Right cardiac atrium (tissue), 5 donors: ENCODE measurements around the gene WDR27. TPM values are rescaled to one million over a fixed set of nuclear protein-coding genes. Genes with fewer than 3 reads are reported as not detected.

Source experiments
- ATAC-seq, 2 donors: fragments of 200-7000 bp; cut with Tn5 transposase; one replicate each; pipeline versions ENCODE4 v1.8.0 to v1.9.1; 2020; ENCODE audit warnings: moderate library complexity in 2 of 2, mild to moderate bottlenecking in 1 of 2
- DNase-seq, 3 donors: peaks; one replicate each; pipeline ENCODE4 v3.0.0-alpha.2; 2020
- H3K27ac ChIP-seq: one replicate; pipeline ENCODE4 v1.5.1; 2013; ENCODE audit warnings: mild to moderate bottlenecking, low read length, control low read depth, moderate library complexity
- H3K27me3 ChIP-seq: one replicate; pipeline ENCODE4 v1.6.1; 2013; ENCODE audit not compliant: control insufficient read depth, insufficient read depth
- H3K4me1 ChIP-seq: one replicate; pipeline ENCODE4 v1.6.1; 2013; ENCODE audit warnings: low read length; ENCODE audit not compliant: control insufficient read depth, insufficient read depth
- H3K4me3 ChIP-seq: one replicate; pipeline ENCODE4 v1.5.1; 2013; ENCODE audit warnings: low read length, control low read depth
- H3K9me3 ChIP-seq: one replicate; pipeline ENCODE4 v1.6.1; 2013; ENCODE audit warnings: low read length; ENCODE audit not compliant: control insufficient read depth
- WGBS: extraction: QIAGEN DNeasy Blood & Tissue Kit; methylation state at CpG from one replicate; pipeline ENCODE4 v1.1.7; 2013; 5-methylcytosine and 5-hydroxymethylcytosine counted together
- intact Hi-C, 4 donors: fragments of 100-400 bp; cut with DNase I; formaldehyde crosslinking; loops; one replicate each; pipeline versions ENCODE4 v1.11.0 to v1.14.0; 2022 to 2023
- polyA plus RNA-seq: library from polyadenylated mRNA; stranded (reverse); fragments of 200-250 nt; gene quantifications from one replicate; pipeline ENCODE4 v1.2.3, GENCODE V29; 2013
- total RNA-seq, 4 donors: library from RNA; stranded (reverse); fragmentation: NEBNext Ultra II Directional; extraction: Animal tissue kit (Norgen Biotek cat#: 25700); gene quantifications; one replicate each; pipeline ENCODE4 v1.2.1, GENCODE V29; 2021
- donor health status: healthy with polysubstance abuse.
- donor health status: DM: no; HTN: yes; CAD: no.
- donor health status: DM: no; HTN: no; CAD: no.
- donor health status: DM: no; HTN: yes; CAD: no; lungs with severe emphysema.
- donor health status: DM: yes; HTN: yes; CAD: no.

Gene WDR27
- total and polyA plus RNA-seq, 5 donors = 6.3 to 13.6 (median 11.1) TPM

GRCh38 chr6:169510871-169511270 is 191.0 kb downstream of the WDR27 start:
- DNase-seq = no peak
- Histone ChIP-seq H3K27me3 (no peaks in the 10 kb centered on the region), H3K4me3 (no peak overlapping the region), H3K9me3 (no peaks in the 10 kb centered on the region), H3K4me1 (peaks cover 1% of the 10 kb centered on the region), H3K27ac (no peak overlapping the region)
- WGBS = 78% methylated on average over 1 of the region's 1 CpG
- intact Hi-C loops = no loop called here
- no peak for ATAC-seq

GRCh38 chr6:169508452-169508851 is 193.4 kb downstream of the WDR27 start:
- no peaks in the 10 kb centered on the region for H3K4me1 ChIP-seq
- WGBS = 92% methylated on average over 1 of the region's 1 CpG
- intact Hi-C loops = no loop called here
- no peak overlapping the region for H3K4me3 ChIP-seq
- ATAC-seq (no peak), DNase-seq (no peak)
- H3K9me3 ChIP-seq = no peaks in the 10 kb centered on the region
- no peaks in the 10 kb centered on the region for H3K27me3 ChIP-seq
- H3K27ac ChIP-seq = no peak overlapping the region

- Histone ChIP-seq H3K9me3 (no peaks in the 10 kb centered on the region), H3K27ac (no peak overlapping the region), H3K4me1 (no peaks in the 10 kb centered on the region), H3K4me3 (no peak overlapping the region), H3K27me3 (no peaks in the 10 kb centered on the region)
- ATAC-seq (no peak), DNase-seq (no peak)
- intact Hi-C loops = no loop called here
- 59% methylated on average over 4 of the region's 4 CpGs for WGBS
Measured at GRCh38 chr6:169503422-169504152, 198.2 kb downstream of the WDR27 start.

GRCh38 chr6:169502445-169502844 is 199.4 kb downstream of the WDR27 start:
- H3K27ac ChIP-seq = no peak overlapping the region
- no peaks in the 10 kb centered on the region for H3K27me3 ChIP-seq
- no peaks in the 10 kb centered on the region for H3K4me1 ChIP-seq
- H3K4me3 ChIP-seq = no peak overlapping the region
- intact Hi-C loops = no loop called here
- WGBS = 97% methylated on average over 22 of the region's 22 CpGs
- ATAC-seq = no peak
- no peaks in the 10 kb centered on the region for H3K9me3 ChIP-seq
- peak in 1 of 3 donors; percentile 57 for DNase-seq

GRCh38 chr6:169501777-169502313 is 200.0 kb downstream of the WDR27 start:
- no peak overlapping the region for H3K27ac ChIP-seq
- no peaks in the 10 kb centered on the region for H3K4me1 ChIP-seq
- 94% methylated on average over 32 of the region's 32 CpGs for WGBS
- no peak overlapping the region for H3K4me3 ChIP-seq
- no peaks in the 10 kb centered on the region for H3K9me3 ChIP-seq
- DNase-seq (peak in 2 of 3 donors; percentile 35 to 55), ATAC-seq (no peak)
- intact Hi-C loops = no loop called here
- no peaks in the 10 kb centered on the region for H3K27me3 ChIP-seq

GRCh38 chr6:169501128-169501527 is 200.7 kb downstream of the WDR27 start:
- ATAC-seq = no peak
- intact Hi-C loops = no loop called here
- no peaks in the 10 kb centered on the region for H3K9me3 ChIP-seq
- no peak for DNase-seq
- 93% methylated on average over 11 of the region's 11 CpGs for WGBS
- H3K4me1 ChIP-seq = no peaks in the 10 kb centered on the region
- no peak overlapping the region for H3K4me3 ChIP-seq
- no peak overlapping the region for H3K27ac ChIP-seq
- H3K27me3 ChIP-seq = no peaks in the 10 kb centered on the region

GRCh38 chr6:169500688-169501087 is 201.1 kb downstream of the WDR27 start:
- ATAC-seq = peak in 1 of 2 donors; percentile 29
- WGBS = 92% methylated on average over 15 of the region's 15 CpGs
- Histone ChIP-seq H3K4me1 (no peaks in the 10 kb centered on the region), H3K27ac (no peak overlapping the region), H3K9me3 (no peaks in the 10 kb centered on the region), H3K27me3 (no peaks in the 10 kb centered on the region), H3K4me3 (no peak overlapping the region)
- DNase-seq = peak in 1 of 3 donors; percentile 46
- intact Hi-C loops = no loop called here

- Histone ChIP-seq H3K27me3 (no peaks in the 10 kb centered on the region), H3K4me1 (no peaks in the 10 kb centered on the region), H3K4me3 (no peak overlapping the region), H3K9me3 (no peaks in the 10 kb centered on the region), H3K27ac (no peak overlapping the region)
- peak; percentile 85 to 93 for ATAC-seq
- peak; percentile 36 to 82 (median 81) for DNase-seq
- 45% methylated on average over 7 of the region's 7 CpGs for WGBS
- intact Hi-C loops = no loop called here
Measured at GRCh38 chr6:169499848-169500247, 202.0 kb downstream of the WDR27 start.

- no peak for DNase-seq
- Histone ChIP-seq H3K27me3 (no peaks in the 10 kb centered on the region), H3K4me1 (no peaks in the 10 kb centered on the region), H3K27ac (no peak overlapping the region), H3K9me3 (no peaks in the 10 kb centered on the region), H3K4me3 (no peak overlapping the region)
- no peak for ATAC-seq
- WGBS = 91% methylated on average over 15 of the region's 15 CpGs
- intact Hi-C loops = no loop called here
Measured at GRCh38 chr6:169498916-169499513, 202.8 kb downstream of the WDR27 start.

- ATAC-seq (no peak), DNase-seq (no peak)
- intact Hi-C loops = no loop called here
Measured at GRCh38 chr6:169495601-169496000, 206.2 kb downstream of the WDR27 start.

GRCh38 chr6:169494038-169494437 is 207.8 kb downstream of the WDR27 start:
- Histone ChIP-seq H3K27me3 (no peaks in the 10 kb centered on the region), H3K9me3 (no peaks in the 10 kb centered on the region), H3K4me1 (peaks cover 5% of the 10 kb centered on the region), H3K4me3 (no peak overlapping the region), H3K27ac (no peak overlapping the region)
- 94% methylated on average over 3 of the region's 3 CpGs for WGBS
- no peak for ATAC-seq
- DNase-seq = no peak
- intact Hi-C loops = no loop called here

More at GRCh38 chr6:169495601-169496000, 206.2 kb downstream of the WDR27 start:
- Histone ChIP-seq H3K9me3 (no peaks in the 10 kb centered on the region), H3K27me3 (no peaks in the 10 kb centered on the region), H3K4me1 (peaks cover 2% of the 10 kb centered on the region), H3K27ac (no peak overlapping the region), H3K4me3 (no peak overlapping the region)
